ENCODE results near the gene LRRC30. TPM values are rescaled to one million over a fixed set of nuclear protein-coding genes. Genes with fewer than 3 reads are reported as not detected.

LRRC30 gene
- total RNA-seq, 1 experiment from 2014 or later, result not detected

DNA sequence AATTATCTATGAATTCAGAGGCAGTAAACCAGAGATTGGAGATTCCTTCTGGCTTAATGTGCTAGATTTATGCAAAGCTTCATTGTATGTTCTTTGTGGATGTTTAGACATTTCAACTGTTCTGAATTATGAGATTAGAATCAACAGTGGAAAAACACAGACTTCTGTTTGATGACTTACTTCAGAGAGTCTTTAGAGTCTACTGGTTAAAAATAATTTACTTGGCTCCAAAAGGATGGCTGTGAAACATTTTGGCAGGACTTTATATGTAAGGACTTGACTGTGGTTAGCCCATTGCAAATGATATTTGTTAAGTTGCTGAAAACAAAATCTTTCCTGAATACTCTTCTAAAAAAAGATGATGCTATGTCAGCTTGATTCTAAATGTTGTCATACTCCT is 25.5 kb upstream of the LRRC30 start:
- no peaks in the 10 kb centered on the region for H3K27me3 ChIP-seq (ENCODE audit: insufficient read depth, low read length)
- H2AFZ ChIP-seq (ENCODE audit: low read depth, low read length, poor library complexity, severe bottlenecking), result no peak overlapping the region
- CTCF ChIA-PET, result no interaction called here
- H3K79me2 ChIP-seq (ENCODE audit: insufficient read depth, low read length), result no peaks in the 10 kb centered on the region
- no peaks in the 10 kb centered on the region for H3K9me2 ChIP-seq (ENCODE audit: insufficient read depth)
- RAD21 ChIA-PET (ENCODE audit: low non-redundant PET in 1 of 2, low total read pairs in 2 of 2, uncharacterized antibody in 2 of 2, unreplicated experiment in 2 of 2), result no interaction called here
- POLR2A ChIA-PET, result no interaction called here
- TF ChIP-seq ZNF274 (IDR thresholded peaks at IDR 0.05; ENCODE audit: low read depth, low read length), result no peak
- TF ChIP-seq, protein P1, sequence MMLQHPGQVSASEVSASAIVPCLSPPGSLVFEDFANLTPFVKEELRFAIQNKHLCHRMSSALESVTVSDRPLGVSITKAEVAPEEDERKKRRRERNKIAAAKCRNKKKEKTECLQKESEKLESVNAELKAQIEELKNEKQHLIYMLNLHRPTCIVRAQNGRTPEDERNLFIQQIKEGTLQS (IDR thresholded peaks at IDR 0.05), result no peak
- no peak for TF ChIP-seq SP1 (IDR thresholded peaks at IDR 0.05; ENCODE audit: low read depth)
- TF ChIP-seq, protein P2, sequence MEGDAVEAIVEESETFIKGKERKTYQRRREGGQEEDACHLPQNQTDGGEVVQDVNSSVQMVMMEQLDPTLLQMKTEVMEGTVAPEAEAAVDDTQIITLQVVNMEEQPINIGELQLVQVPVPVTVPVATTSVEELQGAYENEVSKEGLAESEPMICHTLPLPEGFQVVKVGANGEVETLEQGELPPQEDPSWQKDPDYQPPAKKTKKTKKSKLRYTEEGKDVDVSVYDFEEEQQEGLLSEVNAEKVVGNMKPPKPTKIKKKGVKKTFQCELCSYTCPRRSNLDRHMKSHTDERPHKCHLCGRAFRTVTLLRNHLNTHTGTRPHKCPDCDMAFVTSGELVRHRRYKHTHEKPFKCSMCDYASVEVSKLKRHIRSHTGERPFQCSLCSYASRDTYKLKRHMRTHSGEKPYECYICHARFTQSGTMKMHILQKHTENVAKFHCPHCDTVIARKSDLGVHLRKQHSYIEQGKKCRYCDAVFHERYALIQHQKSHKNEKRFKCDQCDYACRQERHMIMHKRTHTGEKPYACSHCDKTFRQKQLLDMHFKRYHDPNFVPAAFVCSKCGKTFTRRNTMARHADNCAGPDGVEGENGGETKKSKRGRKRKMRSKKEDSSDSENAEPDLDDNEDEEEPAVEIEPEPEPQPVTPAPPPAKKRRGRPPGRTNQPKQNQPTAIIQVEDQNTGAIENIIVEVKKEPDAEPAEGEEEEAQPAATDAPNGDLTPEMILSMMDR (IDR thresholded peaks at IDR 0.05 in 2 of 3, conservative IDR thresholded peaks at IDR 0.05 in 1 of 3; ENCODE audit: borderline replicate concordance in 1 of 3, insufficient read depth in 1 of 3, low read depth in 2 of 3, low read length in 2 of 3), result no peak
- TF ChIP-seq EZH2phosphoT487 (IDR thresholded peaks at IDR 0.05; ENCODE audit: borderline replicate concordance), result no peak
- TF ChIP-seq ELF1 (IDR thresholded peaks at IDR 0.05; ENCODE audit: borderline replicate concordance, low read depth), result no peak
- TF ChIP-seq POLR2A (IDR thresholded peaks at IDR 0.05; ENCODE audit: borderline replicate concordance, extremely low read depth, insufficient read depth, insufficient read length), result no peak
- TF ChIP-seq, protein P3, sequence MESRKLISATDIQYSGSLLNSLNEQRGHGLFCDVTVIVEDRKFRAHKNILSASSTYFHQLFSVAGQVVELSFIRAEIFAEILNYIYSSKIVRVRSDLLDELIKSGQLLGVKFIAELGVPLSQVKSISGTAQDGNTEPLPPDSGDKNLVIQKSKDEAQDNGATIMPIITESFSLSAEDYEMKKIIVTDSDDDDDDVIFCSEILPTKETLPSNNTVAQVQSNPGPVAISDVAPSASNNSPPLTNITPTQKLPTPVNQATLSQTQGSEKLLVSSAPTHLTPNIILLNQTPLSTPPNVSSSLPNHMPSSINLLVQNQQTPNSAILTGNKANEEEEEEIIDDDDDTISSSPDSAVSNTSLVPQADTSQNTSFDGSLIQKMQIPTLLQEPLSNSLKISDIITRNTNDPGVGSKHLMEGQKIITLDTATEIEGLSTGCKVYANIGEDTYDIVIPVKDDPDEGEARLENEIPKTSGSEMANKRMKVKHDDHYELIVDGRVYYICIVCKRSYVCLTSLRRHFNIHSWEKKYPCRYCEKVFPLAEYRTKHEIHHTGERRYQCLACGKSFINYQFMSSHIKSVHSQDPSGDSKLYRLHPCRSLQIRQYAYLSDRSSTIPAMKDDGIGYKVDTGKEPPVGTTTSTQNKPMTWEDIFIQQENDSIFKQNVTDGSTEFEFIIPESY (IDR thresholded peaks at IDR 0.05; ENCODE audit: extremely low read depth, insufficient replicate concordance, low read length), result no peak
- TF ChIP-seq ZFX (IDR thresholded peaks at IDR 0.05), result no peak
- no peak for TF ChIP-seq POLR2AphosphoS5 (IDR thresholded peaks at IDR 0.05; ENCODE audit: low read depth, low read length)
- TF ChIP-seq SRF (IDR thresholded peaks at IDR 0.05; ENCODE audit: low read depth), result no peak
- no peak for TF ChIP-seq SIN3A (IDR thresholded peaks at IDR 0.05; ENCODE audit: low read depth)
- TF ChIP-seq, protein P4, sequence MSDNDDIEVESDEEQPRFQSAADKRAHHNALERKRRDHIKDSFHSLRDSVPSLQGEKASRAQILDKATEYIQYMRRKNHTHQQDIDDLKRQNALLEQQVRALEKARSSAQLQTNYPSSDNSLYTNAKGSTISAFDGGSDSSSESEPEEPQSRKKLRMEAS (IDR thresholded peaks at IDR 0.05), result no peak
- no peak for TF ChIP-seq EGR1 (IDR thresholded peaks at IDR 0.05; ENCODE audit: low read depth)
- TF ChIP-seq YY1 (IDR thresholded peaks at IDR 0.05; ENCODE audit: extremely low read depth, insufficient replicate concordance, low read depth, low read length), result no peak
- no peak for TF ChIP-seq RAD21 (IDR thresholded peaks at IDR 0.05; ENCODE audit: low read depth)
- DNase-seq (ENCODE audit: low read depth, low spot score), result no peak
- no peak overlapping the region for H3K27ac ChIP-seq (ENCODE audit: low read depth, low read length)
- H3K9ac ChIP-seq (ENCODE audit: low read length), result no peak overlapping the region
- no peaks in the 10 kb centered on the region for H3K9me3 ChIP-seq (ENCODE audit: control insufficient read depth in 1 of 2, insufficient read depth in 1 of 2, low read depth in 1 of 2, low read length in 2 of 2)
- no peaks in the 10 kb centered on the region for H3K4me1 ChIP-seq (ENCODE audit: control insufficient read depth in 1 of 2, insufficient read depth in 2 of 2, low read length in 2 of 2)
- H3K36me3 ChIP-seq (ENCODE audit: control insufficient read depth in 1 of 2, insufficient read depth in 2 of 2, low read length in 2 of 2), result no peaks in the 10 kb centered on the region
- H3K4me3 ChIP-seq (replicated peaks in 1 of 2; ENCODE audit: low read depth in 1 of 2, low read length in 2 of 2), result no peak overlapping the region
- intact Hi-C loops (cut with micrococcal nuclease), result no loop called here
- no TSS peak for BruUV-seq (replicated peaks)
- no peak for ATAC-seq
- H3K4me2 ChIP-seq (ENCODE audit: low read length), result no peak overlapping the region
- no peaks in the 10 kb centered on the region for H4K20me1 ChIP-seq (ENCODE audit: insufficient read depth)

Data from HCT116 (cell line).